ENCODE results near the gene ARHGAP28. TPM values are rescaled to one million over a fixed set of nuclear protein-coding genes. Genes with fewer than 3 reads are reported as not detected.
A peak's percentile ranks its signal among the peaks of the same experiment; 100 is the strongest.

Gene ARHGAP28
- total RNA-seq, 1 experiment from 2014 or later, result 118 TPM

DNA sequence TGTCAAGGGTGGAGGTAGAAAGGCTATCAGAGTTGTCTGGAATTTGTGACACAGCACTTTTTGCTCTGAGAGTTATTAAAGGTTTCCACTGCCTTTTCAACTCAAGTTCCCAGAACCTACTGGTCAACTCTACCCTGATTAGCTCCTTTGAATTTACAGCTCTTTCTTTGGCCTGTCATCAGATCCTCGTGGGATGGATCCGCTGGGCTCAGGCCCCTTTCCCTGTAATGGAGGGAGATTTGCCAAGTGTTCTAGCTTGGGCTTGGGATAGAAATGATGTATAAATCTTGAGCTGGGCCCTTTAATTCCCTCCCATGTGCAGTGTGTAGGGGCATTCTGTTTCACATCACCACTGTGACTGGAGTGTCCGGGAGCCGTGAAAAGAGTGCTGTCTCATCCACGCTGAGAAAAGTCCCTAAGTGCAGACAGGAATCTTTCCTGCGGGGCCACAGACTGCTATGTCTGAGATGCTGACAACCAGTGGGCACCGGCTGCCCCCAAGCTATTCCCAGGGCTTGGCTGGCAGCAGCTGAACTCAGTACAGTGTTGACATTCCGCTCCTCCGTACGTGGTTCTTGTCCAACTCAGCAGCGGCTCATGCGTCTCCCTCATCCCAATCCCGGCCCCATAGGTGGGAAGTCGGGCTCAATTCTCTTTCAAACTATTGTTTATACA is 46.9 kb upstream of the ARHGAP28 start:
- TF ChIP-seq CTCF (IDR thresholded peaks at IDR 0.05; ENCODE audit: insufficient read depth in 1 of 2, low read depth in 1 of 2, low read length in 1 of 2, severe bottlenecking in 1 of 2, unreplicated experiment in 1 of 2), result no peak
- BruUV-seq (replicated peaks), result TSS peak; percentile 84
- Histone ChIP-seq H3K9me3 (no peaks in the 10 kb centered on the region), H3K4me3 (ENCODE audit: low read depth, low read length) (no peak overlapping the region; the same call in 1 of the 2 replicates), H3K36me3 (ENCODE audit: control insufficient read depth, insufficient read depth, low read length) (no peaks in the 10 kb centered on the region), H3K4me1 (peaks cover 25% of the 10 kb centered on the region), H3K27me3 (replicated peaks; ENCODE audit: control insufficient read depth, insufficient read depth, low read length) (no peaks in the 10 kb centered on the region)
- ChIA-PET POLR2A (no interaction called here), CTCF (interaction anchor here (1.2 kb wide), 1 partner anchor 203 kb away, joined by 3 read pairs; no protein-coding TSS in a partner anchor)
- peak overlapping the region; percentile 86 for H3K27ac Mint-ChIP-seq (ENCODE audit: unreplicated experiment)
- H3K9me3 Mint-ChIP-seq (ENCODE audit: unreplicated experiment), result peaks cover 11% of the 10 kb centered on the region
- H3K36me3 Mint-ChIP-seq (ENCODE audit: insufficient read depth, unreplicated experiment), result peaks cover 17% of the 10 kb centered on the region
- H3K27me3 Mint-ChIP-seq (ENCODE audit: insufficient read depth, unreplicated experiment), result no peaks in the 10 kb centered on the region
- peak; percentile 64 to 65 for DNase-seq
- peaks cover 11% of the 10 kb centered on the region for H3K4me1 Mint-ChIP-seq (ENCODE audit: low read depth, unreplicated experiment)
- intact Hi-C loops (cut with micrococcal nuclease; ENCODE audit: unreplicated experiment), result loop anchor here (1.0 to 10.0 kb wide), 3 partner anchors 20 to 102 kb away; partner anchors contain the start of gene ARHGAP28
- H3K4me3 Mint-ChIP-seq (ENCODE audit: unreplicated experiment), result peak overlapping the region; percentile 78

DNA sequence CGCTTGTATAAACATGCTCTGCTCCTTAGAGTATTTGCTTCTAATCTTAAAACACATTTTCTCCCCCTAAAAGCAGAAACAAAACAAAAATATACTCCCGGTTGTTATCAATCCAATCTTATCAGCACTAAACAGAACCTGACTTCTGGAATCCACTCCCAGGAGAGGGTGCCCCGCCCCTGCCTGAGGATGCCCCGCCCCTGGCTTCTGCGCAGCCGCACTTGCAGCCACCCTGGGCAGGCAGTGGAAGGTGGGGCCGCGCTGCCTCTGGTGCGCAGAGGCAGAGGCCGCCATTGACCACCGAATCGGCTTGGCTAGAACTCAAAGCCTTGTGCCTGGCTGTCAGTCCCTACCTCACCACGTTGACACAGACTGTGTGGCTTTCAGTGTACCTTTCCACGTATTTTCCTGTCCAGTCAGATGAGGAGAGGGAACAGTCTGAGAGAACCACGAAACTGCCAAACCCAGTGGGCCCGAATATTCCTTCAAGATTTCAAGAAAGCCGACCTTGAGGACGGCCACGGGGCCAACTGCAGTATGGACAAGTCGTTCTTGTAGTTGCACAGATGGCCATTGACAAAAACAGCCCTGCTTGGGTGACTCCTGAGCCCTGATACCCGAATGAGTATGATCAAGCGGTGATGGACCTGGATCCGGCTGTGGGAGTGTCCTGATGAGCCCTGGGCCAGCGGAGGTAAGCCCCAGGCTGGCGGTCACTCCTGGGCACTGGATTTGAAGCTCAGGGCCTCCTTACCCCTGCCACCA is 46.2 kb upstream of the ARHGAP28 start:
- no peaks in the 10 kb centered on the region for H3K36me3 ChIP-seq (ENCODE audit: control insufficient read depth, insufficient read depth, low read length)
- peak; percentile 85 to 91 for DNase-seq
- H3K27me3 Mint-ChIP-seq (ENCODE audit: insufficient read depth, unreplicated experiment), result no peaks in the 10 kb centered on the region
- ChIA-PET CTCF (interaction anchor here (1.2 kb wide), 1 partner anchor 203 kb away, joined by 3 read pairs; no protein-coding TSS in a partner anchor), POLR2A (no interaction called here)
- H3K9me3 Mint-ChIP-seq (ENCODE audit: unreplicated experiment), result peaks cover 11% of the 10 kb centered on the region
- peaks cover 25% of the 10 kb centered on the region for H3K4me1 ChIP-seq
- H3K27me3 ChIP-seq (replicated peaks; ENCODE audit: control insufficient read depth, insufficient read depth, low read length), result no peaks in the 10 kb centered on the region
- H3K4me3 Mint-ChIP-seq (ENCODE audit: unreplicated experiment), result peak overlapping the region; percentile 78
- intact Hi-C loops (cut with micrococcal nuclease; ENCODE audit: unreplicated experiment), result loop anchor here (1.0 to 10.0 kb wide), 3 partner anchors 21 to 102 kb away; partner anchors contain the start of gene ARHGAP28
- H3K4me3 ChIP-seq (ENCODE audit: low read depth, low read length), result no peak overlapping the region; the same call in 1 of the 2 replicates
- peaks cover 11% of the 10 kb centered on the region for H3K4me1 Mint-ChIP-seq (ENCODE audit: low read depth, unreplicated experiment)
- H3K9me3 ChIP-seq, result no peaks in the 10 kb centered on the region
- no peak for TF ChIP-seq CTCF (IDR thresholded peaks at IDR 0.05; ENCODE audit: insufficient read depth in 1 of 2, low read depth in 1 of 2, low read length in 1 of 2, severe bottlenecking in 1 of 2, unreplicated experiment in 1 of 2)
- BruUV-seq (replicated peaks), result no TSS peak
- H3K27ac Mint-ChIP-seq (ENCODE audit: unreplicated experiment), result peak overlapping the region; percentile 86
- peaks cover 17% of the 10 kb centered on the region for H3K36me3 Mint-ChIP-seq (ENCODE audit: insufficient read depth, unreplicated experiment)

DNA sequence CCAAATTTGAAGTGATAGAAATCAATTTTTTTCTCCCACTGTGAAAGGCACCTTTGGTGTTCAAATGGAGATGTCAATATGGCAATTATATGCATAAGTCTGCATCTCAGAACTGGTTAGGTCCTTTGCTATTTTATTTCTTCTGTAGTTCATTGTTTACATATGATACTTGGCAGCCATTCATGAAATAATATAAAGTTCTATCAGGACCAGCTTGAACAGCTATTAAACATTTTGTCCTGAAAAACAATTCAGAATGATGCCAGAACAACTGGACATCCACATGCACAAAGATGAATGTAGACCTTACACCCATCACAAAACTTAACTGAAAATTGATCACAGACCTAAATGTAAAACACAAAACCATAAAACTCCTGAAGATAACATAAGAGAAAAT is 41.8 kb upstream of the ARHGAP28 start:
- intact Hi-C loops (cut with micrococcal nuclease; ENCODE audit: unreplicated experiment), result loop anchor here (10.0 kb wide), 1 partner anchor 97 kb away; no protein-coding TSS in a partner anchor

More for the DNA sequence above, 41.8 kb upstream of the ARHGAP28 start:
- ChIA-PET CTCF (no interaction called here), POLR2A (no interaction called here)
- Histone ChIP-seq H3K4me1 (peaks cover 8% of the 10 kb centered on the region), H3K27me3 (replicated peaks; ENCODE audit: control insufficient read depth, insufficient read depth, low read length) (no peaks in the 10 kb centered on the region), H3K9me3 (no peaks in the 10 kb centered on the region), H3K36me3 (ENCODE audit: control insufficient read depth, insufficient read depth, low read length) (no peaks in the 10 kb centered on the region), H3K4me3 (ENCODE audit: low read depth, low read length) (no peak overlapping the region)
- no peak for DNase-seq
- Mint-ChIP-seq H3K27ac (ENCODE audit: unreplicated experiment) (no peak overlapping the region), H3K27me3 (ENCODE audit: insufficient read depth, unreplicated experiment) (no peaks in the 10 kb centered on the region), H3K36me3 (ENCODE audit: insufficient read depth, unreplicated experiment) (peaks cover 15% of the 10 kb centered on the region), H3K4me1 (ENCODE audit: low read depth, unreplicated experiment) (peaks cover 11% of the 10 kb centered on the region), H3K4me3 (ENCODE audit: unreplicated experiment) (no peak overlapping the region), H3K9me3 (ENCODE audit: unreplicated experiment) (peaks cover 11% of the 10 kb centered on the region)
- no TSS peak for BruUV-seq (replicated peaks)
- no peak for TF ChIP-seq CTCF (IDR thresholded peaks at IDR 0.05; ENCODE audit: insufficient read depth in 1 of 2, low read depth in 1 of 2, low read length in 1 of 2, severe bottlenecking in 1 of 2, unreplicated experiment in 1 of 2)

Data from Caco-2 (cell line).